ENCODE results near the gene CDKN1B. TPM values are rescaled to one million over a fixed set of nuclear protein-coding genes. Genes with fewer than 3 reads are reported as not detected.
A peak's percentile ranks its signal among the peaks of the same experiment; 100 is the strongest.
"Not testable (repeated sequence)": the region's sequence is repeated elsewhere in the genome, so short reads cannot be mapped to it uniquely, and the experiment has no call there.

The CDKN1B gene
- total RNA-seq, 3 donors from 2014 or later (not counting 1 experiment from before 2014, with no cell fraction given): 119 to 207 (median 130) TPM

DNA sequence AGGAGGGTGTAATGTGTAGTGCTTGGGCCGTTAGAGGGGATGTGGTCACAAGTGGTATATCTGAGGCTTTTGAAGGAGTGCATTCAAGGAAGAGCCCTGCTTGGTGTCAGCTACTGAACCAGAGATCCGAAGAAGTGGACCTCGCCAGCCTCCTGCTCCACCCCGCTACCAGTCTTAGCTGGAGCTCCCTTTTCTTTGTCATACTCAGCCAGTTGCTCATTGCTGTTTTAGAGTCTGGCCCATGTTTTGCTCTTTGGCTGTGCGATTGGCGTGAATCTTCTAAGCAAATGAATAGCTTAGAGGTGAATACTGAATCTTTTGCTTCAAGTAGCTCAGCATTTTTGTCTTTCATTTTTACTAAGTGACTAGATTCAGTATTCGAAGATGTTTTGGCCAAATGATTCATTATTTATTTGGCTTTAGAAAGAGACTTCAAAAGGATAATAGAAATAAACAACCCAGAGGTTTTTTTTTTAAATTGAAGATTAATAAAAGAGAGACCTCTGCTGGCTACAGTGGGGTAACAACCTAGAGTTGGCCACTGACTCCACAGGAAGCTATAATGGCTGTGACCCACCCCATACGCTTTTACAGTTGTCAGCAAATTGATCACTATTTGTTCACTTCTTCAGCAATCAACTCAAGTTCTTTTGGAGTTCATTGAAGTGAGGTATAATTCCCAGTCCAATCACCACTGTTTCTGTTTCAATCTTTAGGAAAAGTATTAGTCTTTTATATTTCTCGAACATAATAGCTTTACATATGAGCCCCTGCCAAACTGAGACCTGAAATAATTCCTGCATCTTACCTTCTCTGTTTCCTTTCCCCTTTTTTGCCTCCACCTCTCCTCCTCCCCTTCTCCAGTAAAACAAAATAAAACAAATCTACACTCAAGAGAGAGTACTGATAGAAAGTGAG, 19.9 kb downstream of the CDKN1B start:
- H3K4me1 ChIP-seq (ENCODE audit: control insufficient read depth, insufficient read depth, low read length): peaks cover 30% of the 10 kb centered on the region
- 26% methylated on average over 8 of the region's 9 CpGs for WGBS (ENCODE audit: insufficient coverage)

GRCh38 chr12:12738152-12738551, 21.0 kb downstream of the CDKN1B start:
- H3K27ac ChIP-seq (ENCODE audit: low read length); intact Hi-C loops (cut with micrococcal nuclease); H3K27me3 ChIP-seq (ENCODE audit: control insufficient read depth, insufficient read depth, low read length); H3K4me3 ChIP-seq (ENCODE audit: low read length); H3K36me3 Mint-ChIP-seq; H3K4me3 Mint-ChIP-seq; ATAC-seq; H3K36me3 ChIP-seq (ENCODE audit: control insufficient read depth, insufficient read depth, low read length); H3K9me3 Mint-ChIP-seq; H3K9me3 ChIP-seq (ENCODE audit: control insufficient read depth, insufficient read depth, low read length); H3K27me3 Mint-ChIP-seq (ENCODE audit: low read depth in 2 of 2); DNase-seq: not testable (repeated sequence)
- H3K4me1 ChIP-seq (ENCODE audit: control insufficient read depth, insufficient read depth, low read length): peaks cover 30% of the 10 kb centered on the region
- peak overlapping the region; percentile 94 for H3K27ac Mint-ChIP-seq
- 94% methylated on average over 1 of the region's 2 CpGs for WGBS (ENCODE audit: insufficient coverage)
- peaks cover 30 to 31% of the 10 kb centered on the region in 2 donors for H3K4me1 Mint-ChIP-seq

More for the DNA sequence above, 19.9 kb downstream of the CDKN1B start:
- Mint-ChIP-seq H3K27me3 (ENCODE audit: low read depth in 2 of 2) (no peaks in the 10 kb centered on the region), H3K9me3 (no peaks in the 10 kb centered on the region), H3K36me3 (no peaks in the 10 kb centered on the region), H3K27ac (peak overlapping the region; percentile 94), H3K4me3 (peak overlapping the region; percentile 77), H3K4me1 (peaks cover 31% of the 10 kb centered on the region in 2 donors)
- DNase-seq: peak; percentile 59 to 80
- Histone ChIP-seq H3K36me3 (ENCODE audit: control insufficient read depth, insufficient read depth, low read length) (no peaks in the 10 kb centered on the region), H3K4me3 (ENCODE audit: low read length) (peak overlapping the region; percentile 43), H3K27ac (ENCODE audit: low read length) (peak overlapping the region; percentile 92), H3K9me3 (ENCODE audit: control insufficient read depth, insufficient read depth, low read length) (no peaks in the 10 kb centered on the region), H3K27me3 (ENCODE audit: control insufficient read depth, insufficient read depth, low read length) (no peaks in the 10 kb centered on the region)
- ATAC-seq: peak; percentile 85 to 93 (median 91)
- peak; percentile 73 for TF ChIP-seq CTCF (IDR thresholded peaks at IDR 0.05)
- intact Hi-C loops (cut with micrococcal nuclease): loop anchor here (1.0 to 2.0 kb wide), 5 partner anchors 12 to 360 kb away; partner anchors contain the start of genes CDKN1B and GPR19

- Histone ChIP-seq H3K4me3 (ENCODE audit: low read length) (no peak overlapping the region), H3K27ac (ENCODE audit: low read length) (no peak overlapping the region), H3K36me3 (ENCODE audit: control insufficient read depth, insufficient read depth, low read length) (peaks cover 2% of the 10 kb centered on the region), H3K9me3 (ENCODE audit: control insufficient read depth, insufficient read depth, low read length) (no peaks in the 10 kb centered on the region), H3K27me3 (ENCODE audit: control insufficient read depth, insufficient read depth, low read length) (no peaks in the 10 kb centered on the region), H3K4me1 (ENCODE audit: control insufficient read depth, insufficient read depth, low read length) (peaks cover 9% of the 10 kb centered on the region)
- ATAC-seq (no peak), DNase-seq (no peak)
- TF ChIP-seq CTCF (IDR thresholded peaks at IDR 0.05): no peak
- Mint-ChIP-seq H3K4me1 (peaks cover 12% of the 10 kb centered on the region in 2 donors), H3K27me3 (ENCODE audit: low read depth in 2 of 2) (no peaks in the 10 kb centered on the region), H3K9me3 (no peaks in the 10 kb centered on the region), H3K36me3 (no peaks in the 10 kb centered on the region), H3K4me3 (peak overlapping the region; percentile 45), H3K27ac (peak overlapping the region; percentile 62 to 63)
- 16% methylated on average over 2 of the region's 3 CpGs for WGBS (ENCODE audit: insufficient coverage)
- intact Hi-C loops (cut with micrococcal nuclease): no loop called here
Measured at GRCh38 chr12:12741660-12742059, 24.5 kb downstream of the CDKN1B start.

GRCh38 chr12:12744546-12745305, 27.6 kb downstream of the CDKN1B start:
- 96% methylated on average over 7 of the region's 8 CpGs for WGBS (ENCODE audit: insufficient coverage)

More at GRCh38 chr12:12744546-12745305, 27.6 kb downstream of the CDKN1B start:
- no peak overlapping the region for H3K4me3 ChIP-seq (ENCODE audit: low read length)
- Mint-ChIP-seq H3K9me3 (no peaks in the 10 kb centered on the region), H3K4me3 (no peak overlapping the region), H3K36me3 (no peaks in the 10 kb centered on the region), H3K27ac (no peak overlapping the region), H3K4me1 (peaks cover 0 to 13% of the 10 kb centered on the region in 2 donors), H3K27me3 (ENCODE audit: low read depth in 2 of 2) (no peaks in the 10 kb centered on the region)
- TF ChIP-seq CTCF (IDR thresholded peaks at IDR 0.05): no peak
- ATAC-seq (no peak), DNase-seq (no peak)
- no peak overlapping the region for H3K27ac ChIP-seq (ENCODE audit: low read length)
- H3K4me1 ChIP-seq (ENCODE audit: control insufficient read depth, insufficient read depth, low read length): peaks cover 2% of the 10 kb centered on the region
- no peaks in the 10 kb centered on the region for H3K27me3 ChIP-seq (ENCODE audit: control insufficient read depth, insufficient read depth, low read length)
- H3K9me3 ChIP-seq (ENCODE audit: control insufficient read depth, insufficient read depth, low read length): no peaks in the 10 kb centered on the region
- peaks cover 2% of the 10 kb centered on the region for H3K36me3 ChIP-seq (ENCODE audit: control insufficient read depth, insufficient read depth, low read length)
- intact Hi-C loops (cut with micrococcal nuclease): no loop called here
